ENCODE results near the gene WNT7B.

DNA sequence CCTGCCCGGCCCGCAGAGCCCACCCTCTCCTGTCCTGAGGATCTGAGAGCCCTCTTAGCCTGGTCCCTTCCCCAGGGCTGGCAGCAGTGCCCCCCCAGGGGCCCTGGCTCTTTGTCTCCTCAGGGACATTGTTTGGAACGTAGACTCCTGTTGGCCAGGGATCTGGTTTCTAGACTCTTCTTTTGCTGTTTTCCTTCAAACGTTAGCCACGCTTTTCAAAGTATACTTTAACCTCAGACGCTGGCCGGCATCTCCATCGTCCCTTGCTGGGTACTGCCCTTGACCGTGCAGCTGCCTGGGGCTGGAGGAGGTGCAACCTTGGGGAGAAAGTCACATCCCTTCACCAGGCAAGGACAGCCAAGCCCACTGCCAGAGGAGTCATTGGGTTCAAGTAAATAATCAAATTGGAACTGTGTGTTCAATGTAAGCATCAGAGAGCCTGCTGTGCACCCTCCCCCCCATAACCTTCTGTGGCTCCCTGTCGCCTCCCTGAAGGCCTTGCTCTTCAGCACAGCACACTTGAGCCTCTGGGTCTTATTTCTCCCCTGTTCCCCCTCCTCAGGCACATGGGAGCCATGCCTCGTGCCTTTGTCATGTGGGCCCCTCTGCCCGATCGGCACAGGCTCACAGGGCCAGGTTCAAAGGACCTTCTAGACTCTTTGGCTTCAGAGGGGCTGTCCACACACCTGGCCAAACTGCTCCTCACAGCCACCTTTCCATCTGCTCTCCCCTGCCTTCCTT, 21.8 kb upstream of the WNT7B start:
- TF ChIP-seq, protein P1, sequence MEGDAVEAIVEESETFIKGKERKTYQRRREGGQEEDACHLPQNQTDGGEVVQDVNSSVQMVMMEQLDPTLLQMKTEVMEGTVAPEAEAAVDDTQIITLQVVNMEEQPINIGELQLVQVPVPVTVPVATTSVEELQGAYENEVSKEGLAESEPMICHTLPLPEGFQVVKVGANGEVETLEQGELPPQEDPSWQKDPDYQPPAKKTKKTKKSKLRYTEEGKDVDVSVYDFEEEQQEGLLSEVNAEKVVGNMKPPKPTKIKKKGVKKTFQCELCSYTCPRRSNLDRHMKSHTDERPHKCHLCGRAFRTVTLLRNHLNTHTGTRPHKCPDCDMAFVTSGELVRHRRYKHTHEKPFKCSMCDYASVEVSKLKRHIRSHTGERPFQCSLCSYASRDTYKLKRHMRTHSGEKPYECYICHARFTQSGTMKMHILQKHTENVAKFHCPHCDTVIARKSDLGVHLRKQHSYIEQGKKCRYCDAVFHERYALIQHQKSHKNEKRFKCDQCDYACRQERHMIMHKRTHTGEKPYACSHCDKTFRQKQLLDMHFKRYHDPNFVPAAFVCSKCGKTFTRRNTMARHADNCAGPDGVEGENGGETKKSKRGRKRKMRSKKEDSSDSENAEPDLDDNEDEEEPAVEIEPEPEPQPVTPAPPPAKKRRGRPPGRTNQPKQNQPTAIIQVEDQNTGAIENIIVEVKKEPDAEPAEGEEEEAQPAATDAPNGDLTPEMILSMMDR (IDR thresholded peaks at IDR 0.05), result no peak
- no peak for TF ChIP-seq POLR2A (IDR thresholded peaks at IDR 0.05)

All from Peyer's patch (tissue), 4 donors.